ENCODE results near the gene CCDC14. TPM values are rescaled to one million over a fixed set of nuclear protein-coding genes. Genes with fewer than 3 reads are reported as not detected.

CCDC14 gene
- total RNA-seq, 2 experiments from 2014 or later = 82.9 to 106 TPM

GRCh38 chr3:123919353-123919752 lies 41.7 kb downstream of the CCDC14 start:
- peaks cover 93% of the 10 kb centered on the region for H3K36me3 ChIP-seq (ENCODE audit: insufficient read depth, low read length)
- H3K9me3 ChIP-seq (ENCODE audit: low read length) = peaks cover 29% of the 10 kb centered on the region
- BruUV-seq (replicated peaks) = no TSS peak
- no peak overlapping the region for H3K4me2 ChIP-seq (ENCODE audit: low read length)
- H4K20me1 ChIP-seq (ENCODE audit: insufficient read depth, low read length) = no peaks in the 10 kb centered on the region
- H3K27ac ChIP-seq (ENCODE audit: low read depth, low read length, poor library complexity, severe bottlenecking) = no peak overlapping the region
- DNase-seq (ENCODE audit: low spot score) = no peak
- ChIA-PET POLR2A (no interaction called here), CTCF (ENCODE audit: unreplicated experiment) (no interaction called here)
- H3K9me2 ChIP-seq (ENCODE audit: insufficient read depth, low read length) = no peaks in the 10 kb centered on the region
- H2AFZ ChIP-seq (ENCODE audit: low read length) = no peak overlapping the region
- no peaks in the 10 kb centered on the region for H3K79me2 ChIP-seq (ENCODE audit: insufficient read depth, low read depth, low read length)
- intact Hi-C loops (cut with micrococcal nuclease; ENCODE audit: unreplicated experiment) = no loop called here
- no peak for TF ChIP-seq EZH2phosphoT487 (IDR thresholded peaks at IDR 0.05; ENCODE audit: borderline replicate concordance, low read depth, low read length)
- no peak for TF ChIP-seq CTCF (conservative IDR thresholded peaks at IDR 0.05; ENCODE audit: low read length)
- no peaks in the 10 kb centered on the region for H3K4me1 ChIP-seq (ENCODE audit: insufficient read depth, low read length, poor library complexity, severe bottlenecking)
- H3K4me3 ChIP-seq (ENCODE audit: low read depth, low read length, poor library complexity, severe bottlenecking) = no peak overlapping the region

- H3K9me3 ChIP-seq (ENCODE audit: low read length) = no peaks in the 10 kb centered on the region
- POLR2A ChIA-PET = interaction anchor here (0.7 kb wide), 1 partner anchor 105 kb away, joined by 5 read pairs; no protein-coding TSS in a partner anchor
- H4K20me1 ChIP-seq (ENCODE audit: insufficient read depth, low read length) = no peaks in the 10 kb centered on the region
- no peak overlapping the region for H3K27ac ChIP-seq (ENCODE audit: low read depth, low read length, poor library complexity, severe bottlenecking)
- H3K36me3 ChIP-seq (ENCODE audit: insufficient read depth, low read length) = peaks cover 50% of the 10 kb centered on the region
- no peak overlapping the region for H3K4me3 ChIP-seq (ENCODE audit: low read depth, low read length, poor library complexity, severe bottlenecking)
- no peak for DNase-seq (ENCODE audit: low spot score)
- H2AFZ ChIP-seq (ENCODE audit: low read length) = no peak overlapping the region
- H3K4me2 ChIP-seq (ENCODE audit: low read length) = no peak overlapping the region
- CTCF ChIA-PET (ENCODE audit: unreplicated experiment) = no interaction called here
- intact Hi-C loops (cut with micrococcal nuclease; ENCODE audit: unreplicated experiment) = no loop called here
- TSS peak; percentile 40 for BruUV-seq (replicated peaks)
- H3K9me2 ChIP-seq (ENCODE audit: insufficient read depth, low read length) = no peaks in the 10 kb centered on the region
- no peaks in the 10 kb centered on the region for H3K79me2 ChIP-seq (ENCODE audit: insufficient read depth, low read depth, low read length)
- H3K4me1 ChIP-seq (ENCODE audit: insufficient read depth, low read length, poor library complexity, severe bottlenecking) = no peaks in the 10 kb centered on the region
- TF ChIP-seq CTCF (conservative IDR thresholded peaks at IDR 0.05; ENCODE audit: low read length) (no peak), EZH2phosphoT487 (IDR thresholded peaks at IDR 0.05; ENCODE audit: borderline replicate concordance, low read depth, low read length) (no peak)
These were observed 46.2 kb downstream of the CCDC14 start for GRCh38 chr3:123914829-123915228.

GRCh38 chr3:123909785-123910184 lies 51.2 kb downstream of the CCDC14 start:
- Histone ChIP-seq H3K27ac (ENCODE audit: low read depth, low read length, poor library complexity, severe bottlenecking) (no peak overlapping the region), H3K36me3 (ENCODE audit: insufficient read depth, low read length) (peaks cover 3% of the 10 kb centered on the region; the same call in 1 of the 2 replicates), H3K79me2 (ENCODE audit: insufficient read depth, low read depth, low read length) (no peaks in the 10 kb centered on the region), H3K4me3 (ENCODE audit: low read depth, low read length, poor library complexity, severe bottlenecking) (no peak overlapping the region), H3K4me1 (ENCODE audit: insufficient read depth, low read length, poor library complexity, severe bottlenecking) (no peaks in the 10 kb centered on the region), H2AFZ (ENCODE audit: low read length) (no peak overlapping the region), H4K20me1 (ENCODE audit: insufficient read depth, low read length) (no peaks in the 10 kb centered on the region), H3K4me2 (ENCODE audit: low read length) (no peak overlapping the region), H3K9me3 (ENCODE audit: low read length) (no peaks in the 10 kb centered on the region), H3K9me2 (ENCODE audit: insufficient read depth, low read length) (no peaks in the 10 kb centered on the region)
- intact Hi-C loops (cut with micrococcal nuclease; ENCODE audit: unreplicated experiment) = no loop called here
- TF ChIP-seq CTCF (conservative IDR thresholded peaks at IDR 0.05; ENCODE audit: low read length) (no peak), EZH2phosphoT487 (IDR thresholded peaks at IDR 0.05; ENCODE audit: borderline replicate concordance, low read depth, low read length) (no peak)
- ChIA-PET POLR2A (interaction anchor here (0.6 to 0.7 kb wide), 2 partner anchors 46 to 134 kb away, joined by 3 read pairs; no protein-coding TSS in a partner anchor), CTCF (ENCODE audit: unreplicated experiment) (no interaction called here)
- BruUV-seq (replicated peaks) = no TSS peak
- DNase-seq (ENCODE audit: low spot score) = no peak

Data from OCI-LY7 (cell line).